Hepatocyte (in vitro differentiated cells): ENCODE results near the gene COL5A1. TPM values are rescaled to one million over a fixed set of nuclear protein-coding genes. Genes with fewer than 3 reads are reported as not detected.

Source experiments
- DNase-seq: peaks from one replicate; pipeline ENCODE4 v3.0.0-alpha.2; 2016; ENCODE audit warnings: low spot score
- H2AFZ ChIP-seq: fragments of 200-600 bp; sonication (generic); 2 replicates; pipeline ENCODE4 v1.6.0; 2016; ENCODE audit warnings: antibody characterized with exemption, mild to moderate bottlenecking
- H3K27ac ChIP-seq: fragments of 200-600 bp; sonication (generic); 2 replicates; pipeline ENCODE4 v1.5.1; 2016; ENCODE audit warnings: mild to moderate bottlenecking
- H3K27me3 ChIP-seq: fragments of 200-600 bp; sonication (generic); 2 replicates; pipeline ENCODE4 v1.6.1; 2016
- H3K36me3 ChIP-seq: fragments of 200-600 bp; sonication (generic); replicated peaks from 2 replicates; pipeline ENCODE4 v1.5.1; 2016; ENCODE audit warnings: low read depth; ENCODE audit not compliant: insufficient read depth
- H3K4me1 ChIP-seq: fragments of 200-600 bp; sonication (generic); 2 replicates; pipeline ENCODE4 v1.5.1; 2016; ENCODE audit warnings: mild to moderate bottlenecking, moderate library complexity; ENCODE audit not compliant: insufficient read depth
- H3K4me2 ChIP-seq: fragments of 200-600 bp; sonication (generic); 2 replicates; pipeline ENCODE4 v1.6.0; 2016
- H3K4me3 ChIP-seq: fragments of 200-600 bp; sonication (generic); 2 replicates; pipeline ENCODE4 v1.5.1; 2016; ENCODE audit warnings: mild to moderate bottlenecking
- H3K79me2 ChIP-seq: fragments of 200-600 bp; sonication (generic); 2 replicates; pipeline ENCODE4 v1.6.0; 2017; ENCODE audit warnings: mild to moderate bottlenecking
- H3K9me2 ChIP-seq: fragments of 200-600 bp; sonication (generic); replicated peaks from 2 replicates; pipeline ENCODE4 v1.6.0; 2017; ENCODE audit warnings: mild to moderate bottlenecking; ENCODE audit not compliant: insufficient read depth
- H3K9me3 ChIP-seq: fragments of 200-600 bp; sonication (generic); 2 replicates; pipeline ENCODE4 v1.5.1; 2016; ENCODE audit warnings: low read depth, mild to moderate bottlenecking
- H4K20me1 ChIP-seq: fragments of 200-600 bp; sonication (generic); 2 replicates; pipeline ENCODE4 v1.6.0; 2016; ENCODE audit warnings: mild to moderate bottlenecking; ENCODE audit not compliant: insufficient read depth, poor library complexity, severe bottlenecking
- CTCF ChIP-seq: fragments of 200-600 bp; sonication (generic); IDR thresholded peaks from 2 replicates; pipeline ENCODE4 v1.5.1; 2016; ENCODE audit warnings: antibody characterized with exemption, mild to moderate bottlenecking; ENCODE audit not compliant: poor library complexity
- EZH2 ChIP-seq: fragments of 200-600 bp; sonication (generic); IDR thresholded peaks from 2 replicates; pipeline ENCODE4 v1.6.1; 2016; ENCODE audit warnings: antibody characterized with exemption, mild to moderate bottlenecking, borderline replicate concordance
- EZH2phosphoT487 ChIP-seq: fragments of 200-600 bp; sonication (generic); IDR thresholded peaks from one replicate; pipeline ENCODE4 v1.6.1; 2018; ENCODE audit warnings: antibody characterized with exemption, mild to moderate bottlenecking, low read depth, moderate library complexity; ENCODE audit not compliant: unreplicated experiment, severe bottlenecking
- WGBS: methylation state at CpG from one replicate; pipeline ENCODE4 v1.1.6; 2016; ENCODE audit warnings: low lambda C conversion rate; ENCODE audit errors: missing lambda C conversion rate; 5-methylcytosine and 5-hydroxymethylcytosine counted together
- polyA plus RNA-seq: library from polyadenylated mRNA; unstranded; fragments of >200 nt; fragmentation: Nextera tagmentation; extraction: Ambion mirVana; gene quantifications from 2 replicates; pipeline ENCODE4 v1.2.1, GENCODE V29; 2016
- total RNA-seq: library from RNA; depleted of rRNA; stranded (reverse); fragments of >200 nt; gene quantifications from 2 replicates; pipeline ENCODE4 v1.2.3, GENCODE V29; 2014

COL5A1 gene
- total and polyA plus RNA-seq, 2 experiments from 2014 or later: 342 to 347 TPM

- no peak overlapping the region for H3K4me2 ChIP-seq
- no peak overlapping the region for H3K27ac ChIP-seq
- H3K27me3 ChIP-seq: no peaks in the 10 kb centered on the region
- no peak for DNase-seq
- H3K9me2 ChIP-seq: no peaks in the 10 kb centered on the region
- H3K79me2 ChIP-seq: no peaks in the 10 kb centered on the region
- TF ChIP-seq EZH2phosphoT487 (no peak), CTCF (no peak), EZH2 (no peak)
- no peaks in the 10 kb centered on the region for H3K9me3 ChIP-seq
- no peaks in the 10 kb centered on the region for H4K20me1 ChIP-seq
- no peak overlapping the region for H2AFZ ChIP-seq
- no peaks in the 10 kb centered on the region for H3K36me3 ChIP-seq
- H3K4me1 ChIP-seq: no peaks in the 10 kb centered on the region
- WGBS: 82% methylated on average over 3 of the region's 3 CpGs
- no peak overlapping the region for H3K4me3 ChIP-seq
Measured at GRCh38 chr9:134882204-134882785, 240.7 kb downstream of the COL5A1 start.

GRCh38 chr9:134883040-134883782 is 241.6 kb downstream of the COL5A1 start:
- H3K4me1 ChIP-seq: no peaks in the 10 kb centered on the region
- H3K27me3 ChIP-seq: no peaks in the 10 kb centered on the region
- no peaks in the 10 kb centered on the region for H4K20me1 ChIP-seq
- no peaks in the 10 kb centered on the region for H3K9me2 ChIP-seq
- no peak overlapping the region for H3K27ac ChIP-seq
- TF ChIP-seq CTCF (no peak), EZH2 (no peak), EZH2phosphoT487 (no peak)
- no peak overlapping the region for H2AFZ ChIP-seq
- H3K4me2 ChIP-seq: no peak overlapping the region
- no peaks in the 10 kb centered on the region for H3K79me2 ChIP-seq
- no peaks in the 10 kb centered on the region for H3K9me3 ChIP-seq
- 95% methylated on average over 16 of the region's 18 CpGs for WGBS
- no peaks in the 10 kb centered on the region for H3K36me3 ChIP-seq
- no peak overlapping the region for H3K4me3 ChIP-seq
- DNase-seq: no peak

- Histone ChIP-seq H3K27ac (no peak overlapping the region), H3K4me2 (no peak overlapping the region), H3K79me2 (no peaks in the 10 kb centered on the region), H4K20me1 (no peaks in the 10 kb centered on the region), H3K4me1 (no peaks in the 10 kb centered on the region), H3K27me3 (no peaks in the 10 kb centered on the region), H2AFZ (no peak overlapping the region), H3K9me3 (no peaks in the 10 kb centered on the region), H3K4me3 (no peak overlapping the region), H3K9me2 (no peaks in the 10 kb centered on the region), H3K36me3 (no peaks in the 10 kb centered on the region)
- TF ChIP-seq EZH2phosphoT487 (no peak), EZH2 (no peak)
- no peak for DNase-seq
- WGBS: 96% methylated on average over 8 of the region's 8 CpGs
Measured at GRCh38 chr9:134884492-134884891, 242.9 kb downstream of the COL5A1 start.

GRCh38 chr9:134885001-134885678 is 243.5 kb downstream of the COL5A1 start:
- TF ChIP-seq EZH2phosphoT487 (no peak), CTCF (no peak), EZH2 (no peak)
- Histone ChIP-seq H3K79me2 (no peaks in the 10 kb centered on the region), H3K4me1 (no peaks in the 10 kb centered on the region), H3K36me3 (no peaks in the 10 kb centered on the region), H2AFZ (no peak overlapping the region), H4K20me1 (no peaks in the 10 kb centered on the region), H3K4me3 (no peak overlapping the region), H3K27me3 (no peaks in the 10 kb centered on the region), H3K4me2 (no peak overlapping the region), H3K9me3 (no peaks in the 10 kb centered on the region), H3K9me2 (no peaks in the 10 kb centered on the region), H3K27ac (no peak overlapping the region)
- DNase-seq: no peak
- WGBS: 96% methylated on average over 22 of the region's 22 CpGs
